Astrocyte (in vitro differentiated cells and primary cell): ENCODE measurements around the gene MEP1B. TPM values are rescaled to one million over a fixed set of nuclear protein-coding genes. Genes with fewer than 3 reads are reported as not detected.

Experiments used
- DNase-seq: peaks from one replicate; pipeline ENCODE4 v3.0.0-alpha.2; 2010; ENCODE audit warnings: low read depth
- FAIRE-seq: peaks from 2 replicates; lab custom pipeline; 2011; peaks lifted over from hg19 to GRCh38; lab: Jason Lieb, UNC
- H2AFZ ChIP-seq: 2 replicates; pipeline ENCODE4 v1.6.0; 2012; ENCODE audit warnings: low read depth, low read length, inconsistent platforms
- H3K27ac ChIP-seq: 2 replicates; pipeline ENCODE4 v1.5.1; 2011; ENCODE audit warnings: low read depth, low read length, inconsistent platforms
- H3K27me3 ChIP-seq: 2 replicates; pipeline ENCODE4 v1.6.0; 2011; ENCODE audit warnings: low read length, inconsistent platforms; ENCODE audit not compliant: insufficient read depth
- H3K36me3 ChIP-seq: 2 replicates; pipeline ENCODE4 v1.5.1; 2011; ENCODE audit warnings: low read length, inconsistent platforms; ENCODE audit not compliant: insufficient read depth
- H3K4me1 ChIP-seq: 2 replicates; pipeline ENCODE4 v1.5.1; 2011; ENCODE audit warnings: low read length, inconsistent platforms; ENCODE audit not compliant: insufficient read depth
- H3K4me2 ChIP-seq: 2 replicates; pipeline ENCODE4 v1.6.0; 2012; ENCODE audit warnings: low read length, inconsistent platforms
- H3K4me3 ChIP-seq: 2 replicates; pipeline ENCODE4 v1.5.1; 2011; ENCODE audit warnings: low read depth, mild to moderate bottlenecking, low read length, inconsistent platforms; ENCODE audit not compliant: insufficient read depth
- H3K79me2 ChIP-seq: 2 replicates; pipeline ENCODE4 v1.6.0; 2012; ENCODE audit warnings: mild to moderate bottlenecking, low read length, inconsistent platforms; ENCODE audit not compliant: insufficient read depth
- H3K9ac ChIP-seq: 2 replicates; pipeline ENCODE4 v1.6.0; 2012; ENCODE audit warnings: mild to moderate bottlenecking, low read length, inconsistent platforms
- H3K9me3 ChIP-seq: 2 replicates; pipeline ENCODE4 v1.5.1; 2012; ENCODE audit warnings: low read depth, mild to moderate bottlenecking, low read length, inconsistent platforms; ENCODE audit not compliant: insufficient read depth
- H4K20me1 ChIP-seq: 2 replicates; pipeline ENCODE4 v1.6.0; 2012; ENCODE audit warnings: low read length, inconsistent platforms; ENCODE audit not compliant: insufficient read depth
- H3K27ac Mint-ChIP-seq: one replicate; pipeline ENCODE4 v1.8.0; 2021; ENCODE audit warnings: mild to moderate bottlenecking, mixed read lengths; ENCODE audit not compliant: unreplicated experiment
- H3K27me3 Mint-ChIP-seq: one replicate; pipeline ENCODE4 v1.8.0; 2021; ENCODE audit warnings: low read depth, mixed read lengths; ENCODE audit not compliant: unreplicated experiment
- H3K36me3 Mint-ChIP-seq: one replicate; pipeline ENCODE4 v1.8.0; 2021; ENCODE audit warnings: low read depth, mixed read lengths; ENCODE audit not compliant: unreplicated experiment
- H3K4me1 Mint-ChIP-seq: one replicate; pipeline ENCODE4 v1.8.0; 2021; ENCODE audit warnings: low read depth, mixed read lengths; ENCODE audit not compliant: unreplicated experiment
- H3K4me3 Mint-ChIP-seq: one replicate; pipeline ENCODE4 v1.8.0; 2021; ENCODE audit warnings: mild to moderate bottlenecking, moderate library complexity, mixed read lengths; ENCODE audit not compliant: unreplicated experiment
- H3K9me3 Mint-ChIP-seq: one replicate; pipeline ENCODE4 v1.8.0; 2021; ENCODE audit warnings: mild to moderate bottlenecking, mixed read lengths; ENCODE audit not compliant: unreplicated experiment
- CTCF ChIP-seq: IDR thresholded peaks from 2 replicates; pipeline ENCODE4 v1.5.1; 2011; ENCODE audit warnings: low read depth, mild to moderate bottlenecking, inconsistent platforms, low read length, moderate library complexity; ENCODE audit not compliant: insufficient read depth
- EZH2 ChIP-seq: IDR thresholded peaks from 2 replicates; pipeline ENCODE4 v1.6.1; 2012; ENCODE audit warnings: mild to moderate bottlenecking, low read length, inconsistent platforms; ENCODE audit not compliant: insufficient read depth
- total RNA-seq: library from RNA; stranded (reverse); gene quantifications from 2 replicates; pipeline ENCODE4 v1.2.1, GENCODE V29; 2021

The MEP1B gene
- total RNA-seq, 1 donor from 2014 or later, result not detected

- Mint-ChIP-seq H3K4me1 (no peaks in the 10 kb centered on the region), H3K36me3 (no peaks in the 10 kb centered on the region), H3K27me3 (no peaks in the 10 kb centered on the region), H3K4me3 (no peak overlapping the region), H3K9me3 (no peaks in the 10 kb centered on the region), H3K27ac (no peak overlapping the region)
- Histone ChIP-seq H4K20me1 (no peaks in the 10 kb centered on the region), H2AFZ (no peak overlapping the region), H3K27ac (no peak overlapping the region), H3K27me3 (no peaks in the 10 kb centered on the region), H3K4me1 (no peaks in the 10 kb centered on the region), H3K4me3 (no peak overlapping the region), H3K9me3 (no peaks in the 10 kb centered on the region), H3K9ac (no peak overlapping the region), H3K4me2 (no peak overlapping the region), H3K36me3 (no peaks in the 10 kb centered on the region), H3K79me2 (no peaks in the 10 kb centered on the region)
- no peak for DNase-seq
- no peak for TF ChIP-seq CTCF
- no peak for TF ChIP-seq EZH2
- FAIRE-seq, result no peak
Observed at GRCh38 chr18:32244881-32245280, 55.0 kb downstream of the MEP1B start.

- Histone ChIP-seq H3K27ac (no peak overlapping the region), H3K4me2 (no peak overlapping the region), H3K27me3 (no peaks in the 10 kb centered on the region), H3K36me3 (no peaks in the 10 kb centered on the region), H3K4me1 (no peaks in the 10 kb centered on the region), H2AFZ (no peak overlapping the region), H3K4me3 (no peak overlapping the region), H3K9ac (no peak overlapping the region), H3K9me3 (no peaks in the 10 kb centered on the region), H4K20me1 (no peaks in the 10 kb centered on the region), H3K79me2 (no peaks in the 10 kb centered on the region)
- Mint-ChIP-seq H3K27ac (no peak overlapping the region), H3K9me3 (no peaks in the 10 kb centered on the region), H3K4me3 (no peak overlapping the region), H3K4me1 (no peaks in the 10 kb centered on the region), H3K36me3 (no peaks in the 10 kb centered on the region), H3K27me3 (no peaks in the 10 kb centered on the region)
- DNase-seq (no peak), FAIRE-seq (no peak)
- TF ChIP-seq CTCF (no peak), EZH2 (no peak)
Observed at GRCh38 chr18:32249147-32249929, 59.5 kb downstream of the MEP1B start.

- H3K4me3 Mint-ChIP-seq, result no peak overlapping the region
- no peak overlapping the region for H3K4me3 ChIP-seq
- TF ChIP-seq CTCF (no peak), EZH2 (no peak)
- H3K27me3 ChIP-seq, result no peaks in the 10 kb centered on the region
- FAIRE-seq, result no peak
- no peak overlapping the region for H3K4me2 ChIP-seq
- H3K9ac ChIP-seq, result no peak overlapping the region
- no peaks in the 10 kb centered on the region for H3K36me3 ChIP-seq
- H3K4me1 Mint-ChIP-seq, result no peaks in the 10 kb centered on the region
- H3K4me1 ChIP-seq, result no peaks in the 10 kb centered on the region
- no peak overlapping the region for H3K27ac ChIP-seq
- H3K9me3 ChIP-seq, result no peaks in the 10 kb centered on the region
- no peaks in the 10 kb centered on the region for H3K79me2 ChIP-seq
- H3K36me3 Mint-ChIP-seq, result no peaks in the 10 kb centered on the region
- H4K20me1 ChIP-seq, result no peaks in the 10 kb centered on the region
- no peak overlapping the region for H3K27ac Mint-ChIP-seq
- H3K27me3 Mint-ChIP-seq, result no peaks in the 10 kb centered on the region
- H2AFZ ChIP-seq, result no peak overlapping the region
- DNase-seq, result no peak
- no peaks in the 10 kb centered on the region for H3K9me3 Mint-ChIP-seq
Observed at GRCh38 chr18:32251466-32251865, 61.6 kb downstream of the MEP1B start.
